Panc1 (cell line): ENCODE results near the gene EVL. TPM values are rescaled to one million over a fixed set of nuclear protein-coding genes. Genes with fewer than 3 reads are reported as not detected.

Source experiments
- ATAC-seq: fragments of 200-7000 bp; cut with Tn5 transposase; 2 replicates; pipeline ENCODE4 v1.9.1; 2020; ENCODE audit warnings: mild to moderate bottlenecking, moderate library complexity
- BruUV-seq: library from RNA; stranded (reverse); fragments of 400-500 nt; replicated peaks from 2 replicates; lab custom pipeline; 2021; lab: Mats Ljungman, UMichigan
- CTCF ChIA-PET: fragments of 300-600 bp; sonication (Branson Sonifier 250); formaldehyde crosslinking; loops from one replicate; lab custom pipeline; 2022; ENCODE audit warnings: antibody characterized with exemption; lab: Charles Lee
- POLR2A ChIA-PET: fragments of 300-600 bp; sonication (Branson Sonifier 250); formaldehyde crosslinking; loops from one replicate; lab custom pipeline; 2022; ENCODE audit warnings: antibody characterized with exemption; lab: Charles Lee
- DNase-seq: peaks from one replicate; pipeline ENCODE4 v3.0.0-alpha.2; 2010; ENCODE audit warnings: low read depth, low spot score
- H3K27ac ChIP-seq: 2 replicates; pipeline ENCODE4 v1.5.1; 2011; ENCODE audit warnings: mild to moderate bottlenecking, low read length, inconsistent platforms
- H3K27me3 ChIP-seq: fragments of 200-500 bp; sonication (Bioruptor generic); 2 replicates; pipeline ENCODE4 v1.6.0; 2014; ENCODE audit warnings: low read length, inconsistent platforms; ENCODE audit not compliant: control insufficient read depth, insufficient read depth
- H3K36me3 ChIP-seq: fragments of 200-500 bp; sonication (Bioruptor generic); 2 replicates; pipeline ENCODE4 v1.5.1; 2014; ENCODE audit warnings: inconsistent platforms, mild to moderate bottlenecking, low read length, moderate library complexity; ENCODE audit not compliant: control insufficient read depth, insufficient read depth
- H3K4me1 ChIP-seq: 2 replicates; pipeline ENCODE4 v1.5.1; 2011; ENCODE audit warnings: inconsistent platforms, mild to moderate bottlenecking, low read length, moderate library complexity; ENCODE audit not compliant: control insufficient read depth, insufficient read depth
- H3K4me3 ChIP-seq, 2 experiments: 2 replicates each; pipeline ENCODE4 v1.5.1; 2011 to 2012; ENCODE audit warnings: low read depth in 2 of 2, low read length in 2 of 2, mild to moderate bottlenecking in 2 of 2, inconsistent platforms in 1 of 2, moderate library complexity in 1 of 2
- H3K9me3 ChIP-seq: fragments of 200-500 bp; sonication (Bioruptor generic); 2 replicates; pipeline ENCODE4 v1.5.1; 2014; ENCODE audit warnings: low read depth, mild to moderate bottlenecking, inconsistent platforms, low read length, moderate library complexity; ENCODE audit not compliant: control insufficient read depth, insufficient read depth
- POLR2AphosphoS5 ChIP-seq: IDR thresholded peaks from 2 replicates; pipeline ENCODE4 v1.6.1; 2012; ENCODE audit warnings: mild to moderate bottlenecking, low read depth, low read length, moderate library complexity
- REST ChIP-seq, 2 experiments: IDR thresholded peaks; 2 replicates each; pipeline ENCODE4 v1.6.1; 2011 to 2012; ENCODE audit warnings: low read depth in 2 of 2, control low read depth in 1 of 2, low read length in 1 of 2, mild to moderate bottlenecking in 1 of 2, moderate library complexity in 1 of 2; ENCODE audit not compliant: insufficient read depth in 1 of 2
- SIN3A ChIP-seq: IDR thresholded peaks from 2 replicates; pipeline ENCODE4 v1.6.1; 2012; ENCODE audit warnings: low read depth, mild to moderate bottlenecking, low read length, moderate library complexity, borderline replicate concordance; ENCODE audit not compliant: insufficient read depth
- TCF7L2 ChIP-seq: IDR thresholded peaks from 2 replicates; pipeline ENCODE4 v1.6.1; 2011; ENCODE audit warnings: mild to moderate bottlenecking, low read depth, low read length, inconsistent platforms
- in situ Hi-C: cut with HindIII; loops from 2 replicates; pipeline ENCODE4 v1.10.0; 2016; ENCODE audit warnings: low sequenced_read_pairs, low pct_unique_long_range_greater_than_20kb
- intact Hi-C: fragments of 100-400 bp; cut with micrococcal nuclease; formaldehyde crosslinking; loops from one replicate; pipeline ENCODE4 v1.10.0; 2022; ENCODE audit not compliant: unreplicated experiment
- total RNA-seq: library from RNA; stranded (reverse); gene quantifications from one replicate; pipeline ENCODE4 v1.2.1, GENCODE V29; 2021; ENCODE audit not compliant: unreplicated experiment
- TF ChIP-seq, protein P1 (sequence below): fragments of 450-650 bp; IDR thresholded peaks from 2 replicates; pipeline ENCODE4 v1.5.1; 2017; ENCODE audit warnings: mild to moderate bottlenecking

Gene EVL
- total RNA-seq, 1 experiment from 2014 or later, result 38.3 TPM

- in situ Hi-C loops (no loop called here), intact Hi-C loops (no loop called here)
- Histone ChIP-seq H3K27ac (no peak overlapping the region), H3K27me3 (no peaks in the 10 kb centered on the region), H3K4me3 (no peak overlapping the region), H3K4me1 (no peaks in the 10 kb centered on the region), H3K9me3 (no peaks in the 10 kb centered on the region), H3K36me3 (no peaks in the 10 kb centered on the region)
- no TSS peak for BruUV-seq
- no peak for ATAC-seq
- ChIA-PET CTCF (no interaction called here), POLR2A (no interaction called here)
- no peak for TF ChIP-seq SIN3A
- TF ChIP-seq TCF7L2, result no peak
- TF ChIP-seq POLR2AphosphoS5, result no peak
- TF ChIP-seq, protein P1, sequence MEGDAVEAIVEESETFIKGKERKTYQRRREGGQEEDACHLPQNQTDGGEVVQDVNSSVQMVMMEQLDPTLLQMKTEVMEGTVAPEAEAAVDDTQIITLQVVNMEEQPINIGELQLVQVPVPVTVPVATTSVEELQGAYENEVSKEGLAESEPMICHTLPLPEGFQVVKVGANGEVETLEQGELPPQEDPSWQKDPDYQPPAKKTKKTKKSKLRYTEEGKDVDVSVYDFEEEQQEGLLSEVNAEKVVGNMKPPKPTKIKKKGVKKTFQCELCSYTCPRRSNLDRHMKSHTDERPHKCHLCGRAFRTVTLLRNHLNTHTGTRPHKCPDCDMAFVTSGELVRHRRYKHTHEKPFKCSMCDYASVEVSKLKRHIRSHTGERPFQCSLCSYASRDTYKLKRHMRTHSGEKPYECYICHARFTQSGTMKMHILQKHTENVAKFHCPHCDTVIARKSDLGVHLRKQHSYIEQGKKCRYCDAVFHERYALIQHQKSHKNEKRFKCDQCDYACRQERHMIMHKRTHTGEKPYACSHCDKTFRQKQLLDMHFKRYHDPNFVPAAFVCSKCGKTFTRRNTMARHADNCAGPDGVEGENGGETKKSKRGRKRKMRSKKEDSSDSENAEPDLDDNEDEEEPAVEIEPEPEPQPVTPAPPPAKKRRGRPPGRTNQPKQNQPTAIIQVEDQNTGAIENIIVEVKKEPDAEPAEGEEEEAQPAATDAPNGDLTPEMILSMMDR, result no peak
- TF ChIP-seq REST (IDR thresholded peaks at IDR 0.05; ENCODE audit: insufficient read depth in 1 of 2, low read depth in 2 of 2, low read length in 1 of 2), result no peak
- no peak for DNase-seq
Measured at GRCh38 chr14:100059438-100059781, 5.8 kb upstream of the EVL start.

- Histone ChIP-seq H3K4me1 (no peaks in the 10 kb centered on the region), H3K4me3 (no peak overlapping the region), H3K27ac (no peak overlapping the region), H3K9me3 (no peaks in the 10 kb centered on the region), H3K27me3 (no peaks in the 10 kb centered on the region), H3K36me3 (no peaks in the 10 kb centered on the region)
- TF ChIP-seq REST (IDR thresholded peaks at IDR 0.05; ENCODE audit: insufficient read depth in 1 of 2, low read depth in 2 of 2, low read length in 1 of 2) (no peak), SIN3A (no peak), TCF7L2 (no peak), POLR2AphosphoS5 (no peak)
- TF ChIP-seq, protein P1, result no peak
- in situ Hi-C loops, result no loop called here
- intact Hi-C loops, result no loop called here
- ChIA-PET CTCF (interaction anchor here (0.6 kb wide), 2 partner anchors 10 to 258 kb away, joined by 4 to 5 read pairs; no protein-coding TSS in a partner anchor), POLR2A (no interaction called here)
- ATAC-seq (no peak), DNase-seq (no peak)
- BruUV-seq, result no TSS peak
Measured at GRCh38 chr14:100060760-100061159, 4.5 kb upstream of the EVL start.
